Measurements from ENCODE around the gene TRAFD1. TPM values are rescaled to one million over a fixed set of nuclear protein-coding genes. Genes with fewer than 3 reads are reported as not detected.
"Not testable (repeated sequence)": the region's sequence is repeated elsewhere in the genome, so short reads cannot be mapped to it uniquely, and the experiment has no call there.

The TRAFD1 gene
- total RNA-seq, 4 donors from 2014 or later = 44.6 to 88.1 (median 54.6) TPM

DNA sequence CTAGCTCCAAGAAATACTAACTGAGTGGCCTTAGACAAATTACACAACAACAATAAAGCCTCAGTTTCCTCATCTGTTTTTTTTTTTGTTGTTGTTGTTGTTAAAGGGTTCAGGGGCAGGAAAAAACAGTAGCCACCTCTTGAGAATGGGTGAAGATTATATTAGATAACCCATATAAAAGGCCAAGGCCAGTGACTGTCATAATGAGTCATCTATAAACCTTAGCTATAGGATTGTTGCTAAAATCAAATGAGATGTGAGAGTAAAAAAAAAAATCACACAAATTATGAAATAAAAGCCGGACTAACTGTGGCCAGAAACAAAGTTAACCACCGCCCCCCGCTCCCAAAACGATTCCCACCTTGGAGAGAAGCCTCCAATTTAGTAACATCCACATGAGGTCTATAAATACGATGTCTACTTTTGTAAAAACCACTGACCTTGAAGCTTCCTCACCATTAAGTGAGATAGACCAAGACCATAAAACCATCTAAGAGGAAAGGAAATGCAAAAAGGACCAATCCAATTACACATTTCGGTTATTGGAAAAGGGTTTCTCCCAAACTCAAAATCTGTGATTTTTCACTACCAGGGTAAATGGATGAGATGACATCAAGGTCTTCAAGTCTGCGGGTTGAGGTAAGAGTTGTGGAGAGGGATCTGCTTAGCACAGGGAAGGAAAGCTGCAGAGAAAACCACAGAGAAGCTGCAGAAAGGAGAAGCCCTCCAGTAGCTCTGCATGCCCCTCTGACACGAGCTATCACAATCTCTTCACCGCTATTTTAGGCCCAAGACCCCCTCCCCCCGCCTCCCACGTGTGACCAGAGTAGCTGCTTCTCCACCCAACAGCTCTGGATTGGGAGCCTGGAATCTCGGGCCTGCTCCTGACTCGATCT is 17.8 kb upstream of the TRAFD1 start:
- DNase-seq (ENCODE audit: low spot score in 2 of 2) = peak in 1 of 2 donors; percentile 74
- no peaks in the 10 kb centered on the region for H3K9me3 ChIP-seq
- TF ChIP-seq POLR2A (IDR thresholded peaks at IDR 0.05) = no peak
- TF ChIP-seq POLR2AphosphoS5 (IDR thresholded peaks at IDR 0.05) = no peak
- TF ChIP-seq EP300 (IDR thresholded peaks at IDR 0.05) = no peak
- TF ChIP-seq, protein P1, sequence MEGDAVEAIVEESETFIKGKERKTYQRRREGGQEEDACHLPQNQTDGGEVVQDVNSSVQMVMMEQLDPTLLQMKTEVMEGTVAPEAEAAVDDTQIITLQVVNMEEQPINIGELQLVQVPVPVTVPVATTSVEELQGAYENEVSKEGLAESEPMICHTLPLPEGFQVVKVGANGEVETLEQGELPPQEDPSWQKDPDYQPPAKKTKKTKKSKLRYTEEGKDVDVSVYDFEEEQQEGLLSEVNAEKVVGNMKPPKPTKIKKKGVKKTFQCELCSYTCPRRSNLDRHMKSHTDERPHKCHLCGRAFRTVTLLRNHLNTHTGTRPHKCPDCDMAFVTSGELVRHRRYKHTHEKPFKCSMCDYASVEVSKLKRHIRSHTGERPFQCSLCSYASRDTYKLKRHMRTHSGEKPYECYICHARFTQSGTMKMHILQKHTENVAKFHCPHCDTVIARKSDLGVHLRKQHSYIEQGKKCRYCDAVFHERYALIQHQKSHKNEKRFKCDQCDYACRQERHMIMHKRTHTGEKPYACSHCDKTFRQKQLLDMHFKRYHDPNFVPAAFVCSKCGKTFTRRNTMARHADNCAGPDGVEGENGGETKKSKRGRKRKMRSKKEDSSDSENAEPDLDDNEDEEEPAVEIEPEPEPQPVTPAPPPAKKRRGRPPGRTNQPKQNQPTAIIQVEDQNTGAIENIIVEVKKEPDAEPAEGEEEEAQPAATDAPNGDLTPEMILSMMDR (IDR thresholded peaks at IDR 0.05) = no peak
- no peaks in the 10 kb centered on the region for H3K27me3 ChIP-seq
- peaks cover 52% of the 10 kb centered on the region for H3K4me1 ChIP-seq
- peak overlapping the region; percentile 96 for H3K27ac ChIP-seq
- H3K36me3 ChIP-seq = no peaks in the 10 kb centered on the region
- H3K4me3 ChIP-seq = peak overlapping the region; percentile 89
- WGBS = 13% methylated on average over 13 of the region's 13 CpGs

DNA sequence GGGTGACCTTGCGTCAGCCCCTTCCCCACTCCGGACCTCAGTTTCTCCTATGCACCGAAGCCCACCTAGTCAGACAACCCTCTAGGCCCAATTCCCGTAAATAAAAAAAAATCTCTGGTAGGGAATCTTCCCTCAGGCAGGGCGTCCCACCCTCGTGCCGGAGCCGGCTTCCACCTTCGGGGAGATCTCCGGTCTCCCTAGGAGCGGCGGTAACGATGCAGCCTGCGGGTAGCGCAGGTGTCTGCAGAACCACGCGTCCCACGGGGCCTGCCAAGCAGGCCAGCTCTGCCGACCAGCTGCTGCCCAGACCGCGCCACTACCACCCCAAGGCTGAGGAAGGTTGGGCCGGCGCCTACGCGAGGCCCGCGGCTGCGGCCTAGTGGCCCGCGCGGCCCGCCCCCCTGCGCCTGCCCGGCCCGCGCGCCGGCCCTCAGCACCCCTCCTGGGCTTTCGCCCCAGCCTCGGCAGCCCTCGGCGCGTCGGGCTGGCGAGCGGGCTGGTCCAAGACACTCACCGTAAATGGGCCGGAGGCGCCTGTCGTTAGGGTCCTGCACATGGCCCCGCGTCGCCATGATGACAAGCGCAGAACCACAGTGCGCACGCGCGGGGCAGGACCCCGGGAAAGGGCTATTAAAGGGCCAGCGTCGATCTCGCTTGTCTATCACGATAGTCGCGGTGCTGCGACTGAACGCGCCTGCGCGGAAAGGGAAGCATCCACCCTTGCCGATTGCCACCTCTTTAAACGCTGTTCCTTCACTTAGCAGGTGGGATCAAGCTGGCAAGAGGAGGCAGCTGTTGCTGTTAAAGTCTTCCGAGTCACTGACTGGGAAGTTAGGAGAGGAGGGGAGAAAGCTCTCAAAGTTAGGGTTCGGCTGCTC is 16.9 kb upstream of the TRAFD1 start, which contains the start of gene NAA25:
NAA25 (minus strand) TSS at position 582 of the 878 bp plus-strand sequence; CDS start at position 572, 10 bp downstream.
- Histone ChIP-seq H3K4me1 (peaks cover 56% of the 10 kb centered on the region), H3K4me3 (peak within 1 kb of the TSS; percentile 89), H3K9me3 (no peaks in the 10 kb centered on the region), H3K27me3 (no peaks in the 10 kb centered on the region), H3K27ac (peak within 1 kb of the TSS; percentile 96), H3K36me3 (no peaks in the 10 kb centered on the region)
- WGBS = 0% methylated on average over 32 of the region's 74 CpGs
- DNase-seq (ENCODE audit: low spot score in 2 of 2) = peak; percentile 92 to 94
- TF ChIP-seq POLR2AphosphoS5 (IDR thresholded peaks at IDR 0.05) (peak in 2 of 3 donors; percentile 33 to 48), POLR2A (IDR thresholded peaks at IDR 0.05) (no peak), EP300 (IDR thresholded peaks at IDR 0.05) (no peak)
- TF ChIP-seq, protein P1 (IDR thresholded peaks at IDR 0.05) = no peak

DNA sequence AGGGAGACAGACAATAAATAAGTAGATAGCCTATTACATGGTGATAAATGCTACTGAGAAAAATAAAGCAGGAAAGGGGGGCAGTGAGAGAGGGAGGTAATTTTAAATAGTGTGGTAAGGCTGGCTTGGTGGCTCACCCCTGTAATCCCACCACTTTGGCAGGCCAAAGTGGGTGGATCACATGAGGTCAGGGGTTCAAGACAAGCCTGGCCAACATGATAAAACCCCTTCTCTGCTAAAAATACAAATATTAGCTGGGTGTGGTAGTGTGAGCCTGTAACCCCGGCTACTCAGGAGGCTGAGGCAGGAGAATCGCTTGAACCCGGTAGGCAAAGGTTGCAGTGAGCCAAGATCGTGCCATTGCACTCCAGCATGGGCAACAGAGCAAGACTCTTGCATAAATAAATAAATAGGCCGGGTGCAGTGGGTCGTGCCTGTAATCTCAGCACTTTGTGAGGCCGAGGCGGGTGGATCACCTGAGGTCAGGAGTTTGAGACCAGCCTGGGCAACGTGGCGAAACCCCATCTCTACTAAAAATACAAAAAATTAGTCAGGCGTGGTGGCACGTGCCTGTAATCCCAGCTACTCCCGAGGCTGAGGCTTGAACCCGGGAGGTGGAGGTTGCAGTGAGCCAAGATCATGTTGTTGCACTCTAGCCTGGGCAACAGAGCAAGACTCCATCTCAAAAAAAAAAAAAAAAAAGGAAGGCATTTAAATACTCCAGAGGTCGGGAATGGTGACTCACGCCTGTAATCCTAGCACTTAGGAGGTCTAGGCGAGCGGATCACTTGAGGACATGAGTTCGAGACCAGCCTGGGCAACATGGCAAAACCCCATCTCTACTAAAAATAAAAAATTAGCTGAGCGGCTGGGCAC is 14.3 kb upstream of the TRAFD1 start:
- peaks cover 50% of the 10 kb centered on the region for H3K4me1 ChIP-seq
- WGBS = 78% methylated on average over 17 of the region's 20 CpGs
- not testable (repeated sequence) for H3K27me3 ChIP-seq; H3K27ac ChIP-seq; H3K36me3 ChIP-seq; H3K4me3 ChIP-seq; DNase-seq (ENCODE audit: low spot score in 2 of 2); H3K9me3 ChIP-seq

DNA sequence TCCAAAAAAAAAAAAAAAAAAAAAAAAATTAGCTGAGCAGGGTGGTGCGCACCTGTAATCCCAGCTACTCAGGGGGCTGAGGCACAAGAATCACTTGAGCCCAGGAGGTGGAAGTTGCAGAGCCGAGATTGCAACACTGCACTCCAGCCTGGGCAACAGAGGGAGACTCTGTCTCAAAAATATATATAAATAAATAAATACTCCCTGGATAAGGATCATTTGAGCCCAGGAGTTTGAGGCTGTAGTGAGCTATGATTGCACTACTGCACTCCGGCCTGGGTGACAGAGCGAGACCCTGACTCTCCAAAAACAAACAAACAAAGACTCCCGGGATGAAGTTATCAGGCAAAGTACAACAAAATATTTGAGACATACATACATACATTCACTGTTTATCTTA is 13.4 kb upstream of the TRAFD1 start:
- no peaks in the 10 kb centered on the region for H3K27me3 ChIP-seq
- H3K4me3 ChIP-seq = no peak overlapping the region
- TF ChIP-seq, protein P1 (IDR thresholded peaks at IDR 0.05) = no peak
- no peak for TF ChIP-seq POLR2A (IDR thresholded peaks at IDR 0.05)
- TF ChIP-seq EP300 (IDR thresholded peaks at IDR 0.05) = no peak
- TF ChIP-seq POLR2AphosphoS5 (IDR thresholded peaks at IDR 0.05) = no peak
- H3K36me3 ChIP-seq = no peaks in the 10 kb centered on the region
- peaks cover 50% of the 10 kb centered on the region for H3K4me1 ChIP-seq
- H3K9me3 ChIP-seq = no peaks in the 10 kb centered on the region
- WGBS = 57% methylated on average over 5 of the region's 5 CpGs
- DNase-seq (ENCODE audit: low spot score in 2 of 2) = no peak
- peak overlapping the region; percentile 66 for H3K27ac ChIP-seq

Data from suprapubic skin (tissue), 4 donors.